CD4-positive, alpha-beta T cell treated with Interleukin-12 subunit alpha and Interleukin-12 subunit beta, for 1 hour (primary cell): ENCODE measurements around the gene ETFB.
A peak's percentile ranks its signal among the peaks of the same experiment; 100 is the strongest.

Experiments
- DNase-seq: peaks from one replicate; pipeline ENCODE4 v3.0.0-alpha.2; 2020

ETFB gene

DNA sequence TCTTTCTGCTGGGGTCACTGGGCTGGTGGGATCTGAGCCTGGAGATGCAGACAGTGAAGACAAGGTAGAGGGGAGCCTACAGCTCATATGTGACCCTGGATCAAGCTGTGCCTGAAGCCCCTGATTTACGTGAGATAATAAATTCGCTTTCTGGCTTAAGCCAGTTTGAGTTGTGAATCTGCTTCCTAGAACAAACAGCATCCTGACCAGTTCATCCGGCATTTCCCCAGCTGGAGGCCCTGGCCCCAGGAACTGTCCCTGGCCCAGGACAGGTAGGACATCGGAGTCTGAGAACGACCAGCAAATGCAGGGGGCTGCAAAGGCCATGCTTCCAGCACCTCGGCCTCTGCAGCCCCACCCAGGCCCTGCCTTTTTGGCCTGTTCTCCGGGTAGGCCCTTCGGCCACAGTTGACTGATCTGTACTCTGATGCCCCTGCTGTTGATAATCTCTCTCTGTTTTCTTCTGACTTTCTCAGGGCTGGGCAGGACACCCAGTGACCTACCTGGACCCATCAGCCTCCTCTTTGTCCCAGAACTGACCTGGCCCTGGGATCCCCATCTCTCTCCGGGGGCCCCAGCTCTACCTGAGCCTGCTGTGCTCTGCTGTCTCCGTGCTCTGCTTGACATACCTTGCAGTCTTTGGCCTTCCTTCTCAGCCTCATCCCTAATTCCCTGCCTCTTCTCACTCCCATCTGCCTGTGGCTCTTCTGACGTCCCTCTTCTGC is 14.8 kb downstream of the ETFB start:
- no peak for DNase-seq

DNA sequence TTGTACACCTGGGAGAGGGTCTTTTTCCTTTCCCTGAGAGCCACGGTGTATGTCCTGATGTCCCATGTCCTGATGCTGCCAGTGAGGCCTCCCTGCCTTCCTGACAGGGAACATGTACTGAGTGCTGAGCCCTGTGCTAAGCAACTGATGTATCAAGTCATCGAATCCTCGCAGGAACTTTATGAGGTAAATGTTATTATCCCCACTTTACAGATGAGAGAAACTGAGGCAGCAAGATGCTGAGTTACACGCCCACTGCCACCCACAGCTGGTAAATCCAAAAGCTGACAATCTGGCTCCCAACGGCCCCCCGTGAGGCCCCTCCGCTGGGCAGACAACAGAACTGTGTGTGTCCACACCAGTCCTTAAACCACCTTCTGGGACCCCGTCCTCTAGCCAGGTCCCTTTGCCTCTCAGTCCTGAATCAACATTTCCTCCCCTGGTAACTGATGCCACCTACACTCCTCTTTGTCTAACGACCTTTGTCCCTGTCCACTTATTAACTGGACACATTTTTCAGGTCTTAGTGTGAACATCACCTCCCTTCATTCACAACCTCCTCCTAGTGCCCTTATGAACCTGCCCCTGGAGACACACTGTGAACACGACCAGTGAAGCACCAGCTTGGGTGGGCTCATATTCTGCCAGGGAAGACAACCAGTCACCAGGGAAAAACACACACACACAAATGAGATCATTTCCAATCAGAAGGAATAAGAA is 18.8 kb downstream of the ETFB start:
- no peak for DNase-seq

DNA sequence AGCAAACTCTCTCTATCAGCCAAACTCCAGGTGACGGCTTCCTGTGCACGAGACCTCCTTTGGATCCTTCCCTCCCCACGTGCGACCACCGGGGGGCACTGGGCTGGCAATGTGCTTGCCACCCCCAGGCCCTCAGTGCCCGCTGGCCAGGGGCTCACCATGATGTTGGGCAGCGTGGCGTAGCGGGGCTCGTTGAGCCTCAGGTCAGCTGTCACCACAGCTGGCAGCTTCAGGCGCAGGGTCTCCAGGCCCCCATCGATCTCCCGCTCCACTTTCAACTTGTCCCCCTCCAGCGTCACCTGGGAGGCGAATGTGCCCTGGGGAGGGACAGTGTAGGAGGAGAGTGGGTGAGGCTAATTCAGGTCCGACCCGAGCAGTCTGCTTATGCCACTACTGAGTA is 19.4 kb downstream of the ETFB start:
- DNase-seq = no peak

DNA sequence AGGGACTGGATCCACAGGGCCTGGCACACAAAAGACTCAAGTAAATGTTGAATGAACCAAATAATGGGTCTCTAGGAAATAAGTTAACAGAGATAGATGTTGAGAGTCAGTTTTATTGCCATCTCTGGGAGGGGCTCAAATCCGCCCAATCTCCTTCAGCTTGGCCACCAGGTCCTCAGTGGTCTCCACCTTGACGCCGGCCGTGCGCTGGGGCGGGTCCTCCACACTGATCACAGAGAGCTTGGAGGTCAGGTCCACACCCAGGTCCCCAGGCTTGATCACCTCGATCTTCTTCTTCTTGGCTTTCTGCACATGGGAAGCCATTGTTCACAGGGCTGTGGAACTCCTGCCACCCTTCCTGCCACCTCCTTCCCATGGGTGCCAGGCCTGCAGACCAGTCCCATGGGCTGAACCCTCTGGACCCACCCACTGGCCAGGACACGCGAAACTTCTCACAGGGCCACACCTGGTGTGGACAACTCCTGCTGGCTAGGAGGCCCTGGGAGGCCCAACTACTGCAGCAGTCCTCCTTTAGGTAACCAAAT is 21.0 kb downstream of the ETFB start:
- no peak for DNase-seq

DNA sequence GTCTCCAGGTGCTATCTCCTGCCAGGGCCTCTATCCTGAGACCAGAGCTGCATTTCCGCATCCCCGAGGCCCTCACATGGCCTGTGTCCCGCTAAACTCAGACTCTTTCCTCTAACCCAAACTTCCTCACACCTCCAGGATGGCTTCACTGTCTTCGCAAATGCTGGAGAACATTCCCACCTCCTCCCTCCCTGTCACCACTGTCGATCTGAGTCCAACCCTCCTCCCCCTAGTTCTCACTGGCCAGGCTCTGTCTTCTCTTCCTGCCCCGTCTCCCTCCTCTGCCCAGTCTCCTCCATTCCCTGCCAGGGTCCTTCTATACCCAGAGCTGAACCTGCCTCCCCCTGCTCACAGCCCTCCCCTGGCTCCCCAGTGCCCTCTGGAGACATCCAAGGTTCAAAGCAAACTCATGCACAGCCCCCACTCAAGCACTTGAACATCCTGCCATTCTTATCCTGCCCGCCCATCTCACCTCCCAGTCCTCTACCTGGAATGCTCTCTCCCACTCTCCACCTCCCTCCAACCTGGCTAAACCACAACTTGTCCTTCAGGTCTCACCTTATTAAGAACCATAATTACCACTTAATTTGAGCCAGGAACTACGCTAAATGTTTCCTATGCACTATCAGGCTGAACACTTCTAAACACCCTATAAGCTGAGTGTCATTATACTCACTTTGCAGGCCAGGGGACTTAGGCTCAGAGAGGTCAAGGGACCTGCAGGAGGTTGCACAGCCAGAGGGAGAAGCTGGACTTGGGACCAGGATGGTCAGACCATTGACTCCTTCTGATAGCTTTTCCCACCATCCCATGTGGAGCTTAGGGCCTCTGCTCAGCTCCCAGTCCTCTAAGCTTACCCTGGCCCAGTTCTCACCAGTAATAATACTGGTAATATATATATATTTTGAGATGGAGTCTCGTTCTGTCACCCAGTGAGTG is 23.3 kb downstream of the ETFB start:
- DNase-seq = no peak

DNA sequence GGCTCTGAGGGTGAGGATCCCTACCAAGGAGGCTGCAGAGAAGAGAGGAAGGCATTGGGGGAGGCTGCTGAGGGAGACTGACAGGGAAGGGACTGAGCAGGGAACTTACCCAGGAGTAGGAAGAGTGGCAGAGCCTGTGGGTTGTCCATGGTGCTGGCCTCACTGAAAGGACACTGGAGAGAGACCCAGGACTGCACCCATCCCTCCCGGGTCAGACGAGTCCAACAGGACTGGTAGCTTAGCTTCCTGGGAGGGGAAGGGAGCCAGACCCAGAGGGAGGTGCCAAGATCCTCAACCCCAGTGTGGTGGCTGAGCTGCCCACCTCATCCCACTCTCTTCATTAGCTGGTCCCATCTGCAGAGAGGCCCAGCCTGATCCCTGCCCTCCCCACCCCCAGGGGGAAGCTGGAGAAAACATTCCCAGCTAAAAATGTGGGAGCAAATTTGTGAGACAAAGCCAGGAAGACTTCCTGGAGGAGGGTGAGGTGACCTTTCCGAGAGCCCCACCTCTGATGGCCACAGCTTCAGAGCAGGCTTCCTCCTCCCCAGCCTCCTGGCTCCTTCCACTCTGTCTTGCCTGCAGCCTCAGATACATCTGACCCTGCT is 24.1 kb downstream of the ETFB start, which contains the start of gene VSIG10L:
Gene VSIG10L, minus strand, starts transcription at position 164 of the 605 bp plus-strand sequence. Its CDS starts 15 bp downstream, at position 149.
- DNase-seq = no peak

DNA sequence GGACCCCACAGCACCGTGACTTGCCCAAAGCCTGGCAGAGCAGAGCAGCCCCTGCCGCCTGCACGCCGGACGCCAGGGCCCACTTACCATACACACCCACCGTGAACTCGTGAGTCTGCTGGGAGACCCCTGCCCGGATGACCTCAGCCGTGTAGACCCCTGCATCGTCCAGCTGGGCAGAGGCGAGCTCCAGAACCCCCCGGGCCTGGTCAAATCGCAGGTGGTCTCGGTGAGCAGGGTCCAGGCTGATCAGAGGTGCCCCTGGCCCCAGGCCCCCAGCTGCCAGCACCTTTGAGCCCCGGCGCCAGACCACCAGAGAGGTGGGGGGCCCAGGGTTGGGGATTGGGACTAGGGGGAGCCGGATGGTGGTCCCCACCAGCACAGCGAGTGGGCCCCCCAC is 25.1 kb downstream of the ETFB start:
- DNase-seq = no peak

DNA sequence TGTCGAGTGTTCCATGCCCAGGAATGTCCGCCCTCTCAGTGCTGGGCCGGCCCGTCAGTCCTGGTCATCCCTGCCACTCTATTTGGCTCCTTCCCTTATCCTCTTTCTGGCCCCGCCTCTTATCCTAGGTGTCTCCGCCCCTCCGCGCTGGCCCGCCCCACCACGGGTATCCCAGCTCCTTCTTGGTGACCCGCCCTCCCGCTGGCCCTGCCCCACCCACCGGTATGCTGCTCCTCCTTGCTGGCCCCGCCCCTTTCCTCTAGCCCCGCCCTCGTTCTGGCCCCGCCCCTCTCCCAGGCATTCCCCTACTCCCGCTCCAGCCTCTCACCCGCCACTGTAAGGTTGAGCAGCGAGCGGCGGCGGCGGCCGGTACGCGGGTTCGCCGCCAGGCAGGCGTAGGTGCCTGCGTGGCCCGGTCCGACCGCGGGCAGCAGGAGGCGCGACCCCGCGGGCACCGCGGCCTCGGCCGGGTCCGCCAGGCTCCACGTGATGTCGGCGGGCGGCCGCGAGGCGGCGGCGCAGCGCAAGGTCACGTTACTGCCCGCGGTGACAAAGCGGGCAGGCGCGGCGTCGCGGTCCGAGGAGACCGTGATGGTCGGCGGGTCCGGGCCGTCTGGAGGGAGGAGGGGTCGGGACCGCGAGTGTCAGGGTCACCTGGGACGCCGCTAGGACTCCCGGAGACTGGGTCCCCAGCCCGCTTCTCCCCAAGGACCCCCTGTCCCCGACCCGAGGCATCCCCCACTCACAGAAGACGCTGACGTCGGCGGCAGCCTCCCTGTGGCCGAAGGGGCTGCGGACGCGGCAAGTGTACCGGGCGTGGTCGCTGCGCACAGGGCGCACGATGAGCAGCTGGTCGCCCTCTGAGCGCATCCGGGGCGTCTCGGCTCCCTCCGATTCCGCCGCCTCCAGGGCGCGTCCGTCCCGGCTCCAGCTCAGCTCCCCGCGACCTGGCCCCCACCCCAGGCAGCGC is 26.2 kb downstream of the ETFB start:
- DNase-seq = peak; percentile 92

DNA sequence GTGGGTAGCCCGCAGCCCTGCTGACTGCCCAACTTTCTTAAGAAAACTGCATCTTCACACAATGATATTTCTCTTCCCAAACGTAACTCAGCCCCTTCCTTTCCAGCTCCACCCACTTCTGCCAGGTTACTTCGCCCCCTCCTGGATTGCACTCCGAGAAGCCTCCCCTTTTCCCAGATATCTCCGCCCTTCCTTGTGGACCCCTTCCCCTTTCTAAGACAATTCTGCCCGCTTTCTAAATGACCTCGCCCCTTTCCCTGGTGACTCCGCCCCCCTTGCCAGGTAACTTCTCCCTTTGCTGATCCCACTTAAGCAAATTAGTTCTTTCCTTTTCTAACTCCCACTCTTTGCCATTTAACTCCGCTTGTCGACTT is 26.9 kb downstream of the ETFB start:
- DNase-seq = no peak

DNA sequence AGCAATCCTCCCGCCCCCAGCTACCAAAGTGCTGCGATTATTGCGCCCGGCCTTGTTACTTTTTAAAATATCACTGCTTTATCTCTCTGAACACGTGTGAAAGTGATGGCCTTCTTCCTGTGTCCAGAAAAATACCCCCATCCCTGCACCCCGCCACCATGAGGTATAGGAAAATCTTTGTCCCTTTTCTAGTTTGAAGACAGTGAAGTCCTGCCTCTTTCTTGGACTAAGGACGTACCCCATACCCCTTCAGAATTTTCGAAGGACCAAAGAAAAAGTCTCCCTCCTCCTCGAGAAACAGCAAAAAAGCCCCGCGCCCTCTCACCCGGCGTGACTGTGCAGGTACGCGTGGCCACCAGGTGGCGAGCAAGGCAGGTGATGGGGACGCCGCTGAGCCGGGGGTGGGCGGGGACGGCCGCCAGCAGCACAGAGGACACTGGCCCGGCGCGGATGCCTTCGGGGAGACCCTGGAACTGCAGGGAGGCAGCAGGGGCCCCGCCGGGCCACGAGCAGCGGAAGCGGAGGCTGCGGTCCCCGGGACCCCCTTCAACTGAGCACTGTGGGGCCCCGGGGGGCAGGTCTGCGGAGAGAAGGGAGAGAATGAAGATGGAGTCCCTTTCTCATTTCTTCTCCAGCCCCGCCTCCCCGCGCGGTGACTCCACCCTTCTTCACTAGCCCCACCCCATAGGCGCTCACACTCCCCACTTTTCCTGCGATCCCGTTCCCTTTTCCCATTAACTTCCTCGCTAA is 27.4 kb downstream of the ETFB start:
- DNase-seq = peak; percentile 85

DNA sequence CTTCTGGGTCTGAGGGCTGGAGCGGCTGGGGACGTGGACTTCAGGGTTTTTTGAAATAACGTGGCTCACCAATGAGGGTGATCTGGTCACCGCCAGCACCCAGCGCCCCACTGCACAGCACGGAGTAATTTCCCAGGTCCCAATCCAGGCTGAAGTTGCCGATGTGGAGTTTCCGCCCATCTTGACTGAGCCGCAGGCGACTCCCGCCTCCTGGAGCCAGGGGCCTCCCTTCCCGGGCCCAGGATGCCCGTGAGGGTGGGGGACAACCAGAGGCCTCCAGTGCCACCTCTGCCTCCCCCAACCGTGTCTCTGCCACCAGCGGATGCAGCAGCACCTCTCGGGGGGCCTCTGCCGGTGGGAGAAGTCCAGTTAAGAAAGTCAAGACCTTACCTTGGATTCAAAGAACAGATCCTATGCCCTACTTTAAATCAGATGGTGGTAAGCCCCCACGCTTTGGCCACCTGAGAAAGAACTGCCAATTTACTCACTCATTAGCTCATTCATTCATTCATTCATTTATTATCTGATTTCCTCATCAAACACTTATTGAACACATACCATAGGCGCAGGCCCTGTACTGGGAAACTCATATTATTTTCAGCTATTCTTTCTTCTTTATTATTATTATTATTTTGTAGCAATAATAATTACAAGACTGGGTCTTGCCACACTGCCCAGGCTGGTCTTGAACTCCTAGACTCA is 28.2 kb downstream of the ETFB start:
- no peak for DNase-seq

DNA sequence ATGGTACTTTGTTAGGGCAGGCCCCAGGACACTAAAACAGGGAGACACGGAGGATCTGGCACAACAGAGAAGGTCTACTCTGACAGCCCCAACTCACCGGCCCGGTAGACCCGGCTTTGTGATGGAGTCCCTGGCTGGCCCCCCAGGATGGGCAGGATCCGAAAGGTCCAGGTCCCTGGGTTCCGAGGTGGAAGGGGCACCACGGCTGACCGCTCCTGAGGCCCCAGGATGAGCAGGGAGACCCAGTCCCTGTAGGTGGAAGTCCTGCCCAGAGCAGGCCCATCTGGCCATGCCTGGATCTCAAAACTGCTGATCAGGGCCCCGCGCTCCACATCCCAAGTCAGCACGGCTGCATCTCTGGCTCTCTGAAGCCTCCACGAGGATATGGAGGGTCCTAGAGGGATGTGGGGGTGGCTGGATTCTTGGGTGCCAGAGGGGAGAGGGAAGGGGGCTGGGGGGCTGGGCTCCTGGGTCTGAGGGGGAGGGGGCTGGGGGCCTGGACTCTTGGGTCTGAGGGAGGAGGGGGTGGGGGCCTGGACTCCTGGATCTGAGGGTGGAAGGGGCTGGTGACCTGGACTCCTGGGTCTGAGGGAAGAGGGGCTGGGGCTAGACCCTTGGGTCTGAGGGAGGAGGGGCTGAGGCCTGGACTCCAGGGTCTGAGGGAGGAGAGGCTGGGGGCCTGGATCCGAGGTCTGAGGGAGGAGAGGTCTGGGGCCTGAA is 28.9 kb downstream of the ETFB start:
- no peak for DNase-seq

DNA sequence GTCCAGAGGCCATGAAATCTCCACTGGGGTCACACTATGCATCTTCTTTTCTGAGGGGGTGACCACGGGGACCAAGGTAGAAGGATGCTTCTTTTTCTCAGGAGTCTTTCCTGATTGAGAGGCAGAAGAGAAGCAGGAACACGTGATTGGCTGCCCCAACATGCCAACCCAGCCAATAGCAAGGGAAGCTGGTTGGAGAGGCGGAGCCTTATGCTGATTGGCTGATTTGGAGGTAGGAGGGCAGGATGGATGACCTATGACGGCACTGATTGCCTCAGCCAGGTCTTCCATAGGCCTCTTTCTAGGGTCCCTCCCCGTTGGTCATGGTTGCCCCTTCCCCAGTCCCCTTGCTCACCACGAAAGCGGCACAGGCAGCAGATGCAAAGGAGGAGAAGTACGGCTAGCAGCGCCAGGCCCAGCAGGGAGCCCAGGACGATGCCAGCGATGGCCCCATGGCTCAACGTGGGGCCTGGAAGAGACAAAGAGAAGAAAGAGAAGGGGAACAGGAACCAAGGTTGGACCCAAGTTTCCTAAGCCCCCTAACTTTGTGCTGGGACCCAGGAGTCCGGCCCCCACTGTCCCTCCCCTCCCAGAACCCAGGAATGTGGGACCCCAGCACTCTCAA is 32.2 kb downstream of the ETFB start:
- DNase-seq = no peak

DNA sequence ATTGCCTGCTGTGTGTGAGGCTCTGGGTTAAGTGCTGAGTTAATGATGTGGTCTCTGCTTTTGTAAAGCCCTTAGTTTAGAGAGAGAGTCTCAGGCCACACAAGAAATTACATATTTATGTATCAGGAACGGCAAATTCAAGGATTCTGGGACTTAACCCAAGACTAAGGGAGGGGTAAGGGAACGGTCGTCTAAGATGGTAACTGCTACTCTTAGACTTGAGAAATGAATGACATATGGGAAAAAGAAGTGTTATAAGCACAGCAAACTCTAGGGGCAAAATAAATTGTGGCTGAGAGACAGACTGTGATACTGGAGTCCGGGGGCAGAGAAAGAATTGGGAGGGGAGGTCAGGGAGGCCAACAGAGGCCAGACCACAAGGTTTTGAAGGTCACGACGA is 34.5 kb downstream of the ETFB start:
- no peak for DNase-seq

DNA sequence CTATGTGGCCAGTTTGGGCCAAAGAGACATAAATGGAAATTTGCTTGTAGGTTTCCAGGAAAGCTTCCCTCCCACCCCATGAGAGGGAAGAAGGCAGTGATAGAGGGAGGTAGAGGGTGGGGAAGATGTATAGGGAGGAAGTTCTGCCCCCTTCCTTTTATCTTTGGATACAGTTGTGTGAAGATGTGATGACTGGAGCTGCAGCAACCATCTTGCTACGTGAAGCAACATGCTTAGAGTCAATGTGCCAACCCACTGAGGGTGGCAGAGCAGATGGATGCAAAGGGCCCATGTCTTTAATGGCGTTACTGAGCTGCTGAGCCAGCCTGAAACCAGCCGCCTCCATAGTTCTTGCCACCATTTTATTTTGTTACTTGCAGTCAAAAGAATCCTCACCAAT is 35.0 kb downstream of the ETFB start:
- DNase-seq = no peak

DNA sequence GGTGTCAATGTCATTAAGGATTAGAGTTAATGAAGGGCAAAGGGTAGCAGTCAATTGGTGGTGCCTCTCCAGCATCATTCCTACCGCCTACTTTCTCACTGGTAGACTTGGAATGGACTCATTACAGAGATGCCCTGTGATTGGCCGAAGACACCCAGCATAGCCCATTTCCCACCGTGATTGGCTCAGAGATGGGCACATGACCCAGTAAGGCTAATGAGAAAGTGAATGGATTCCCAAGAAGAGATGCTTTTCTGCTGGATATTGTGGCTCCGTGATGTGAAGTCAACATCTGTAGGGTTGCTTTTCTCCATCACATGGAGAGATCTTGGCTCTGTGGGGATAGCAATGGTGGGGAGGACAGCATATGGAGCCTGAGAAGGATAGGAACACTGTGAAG is 35.8 kb downstream of the ETFB start:
- DNase-seq = no peak

DNA sequence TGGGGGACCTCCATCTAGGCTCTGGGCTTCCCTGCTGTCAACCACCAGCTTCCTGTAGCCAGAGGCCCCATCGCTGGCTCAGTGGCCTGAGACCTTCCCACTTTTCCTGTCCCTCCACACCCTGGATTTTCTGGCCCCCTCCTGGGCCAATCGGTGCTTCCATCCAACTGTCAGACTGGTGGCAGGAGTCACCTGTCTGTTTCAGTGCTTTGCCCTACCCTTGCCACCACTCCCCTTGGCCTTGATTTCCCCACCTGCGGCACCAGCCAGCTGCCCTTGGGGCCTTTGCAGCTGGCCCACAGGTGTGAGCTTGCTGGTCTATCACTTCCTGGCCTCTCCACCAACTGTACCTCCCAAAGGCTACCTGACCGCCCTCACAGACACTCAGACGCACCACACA is 36.8 kb downstream of the ETFB start:
- no peak for DNase-seq

DNA sequence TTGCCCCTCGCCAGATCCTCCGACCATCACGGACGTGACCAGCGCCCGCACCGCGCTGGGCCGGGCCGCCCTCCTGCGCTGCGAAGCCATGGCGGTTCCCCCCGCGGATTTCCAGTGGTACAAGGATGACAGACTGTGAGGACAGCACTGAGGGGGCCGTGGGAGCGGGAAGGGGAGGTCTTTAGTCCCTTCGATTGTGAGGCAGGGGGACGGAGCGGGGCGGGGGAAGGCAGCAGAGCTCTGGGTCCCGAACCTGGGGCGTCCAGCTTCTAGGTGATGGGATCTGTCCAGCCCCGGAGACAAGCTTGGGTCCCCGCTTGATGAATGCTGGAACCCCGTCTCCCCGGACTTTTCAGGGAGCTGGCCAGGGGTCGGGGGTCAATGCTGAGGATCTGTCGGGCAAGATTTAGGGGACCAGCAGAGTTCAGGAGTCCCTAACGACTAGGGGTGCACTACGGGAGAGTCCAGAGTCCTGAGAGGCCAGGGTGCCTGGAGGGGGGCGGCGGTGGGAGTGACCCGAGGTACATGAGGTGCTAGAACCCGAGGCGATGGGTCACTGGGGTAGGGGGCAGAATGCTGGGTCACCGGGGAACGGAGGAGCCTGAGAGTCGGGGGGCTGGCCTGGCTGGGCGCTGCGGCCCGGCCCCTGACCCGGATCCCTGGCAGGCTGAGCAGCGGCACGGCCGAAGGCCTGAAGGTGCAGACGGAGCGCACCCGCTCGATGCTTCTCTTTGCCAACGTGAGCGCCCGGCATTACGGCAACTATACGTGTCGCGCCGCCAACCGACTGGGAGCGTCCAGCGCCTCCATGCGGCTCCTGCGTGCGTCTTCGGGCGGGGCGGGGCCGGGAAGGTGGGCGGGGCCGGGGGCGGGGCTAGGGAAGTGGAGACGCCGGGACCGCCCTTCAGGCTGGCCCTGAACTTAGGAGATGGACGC is 38.9 kb downstream of the ETFB start:
- peak; percentile 44 for DNase-seq
